ENCODE results near the gene SSBP3.
"Not testable (repeated sequence)": the region's sequence is repeated elsewhere in the genome, so short reads cannot be mapped to it uniquely, and the experiment has no call there.

The SSBP3 gene

GRCh38 chr1:54352755-54353154, 53.4 kb downstream of the SSBP3 start:
- no peak for DNase-seq (ENCODE audit: low read depth in 1 of 2, low spot score in 1 of 2)

- DNase-seq (ENCODE audit: low read depth in 1 of 2, low spot score in 1 of 2) = no peak
These were observed 55.8 kb downstream of the SSBP3 start for GRCh38 chr1:54350360-54350759.

- no peak for DNase-seq (ENCODE audit: low read depth in 1 of 2, low spot score in 1 of 2)
These were observed 57.5 kb downstream of the SSBP3 start for GRCh38 chr1:54348700-54349021.

DNA sequence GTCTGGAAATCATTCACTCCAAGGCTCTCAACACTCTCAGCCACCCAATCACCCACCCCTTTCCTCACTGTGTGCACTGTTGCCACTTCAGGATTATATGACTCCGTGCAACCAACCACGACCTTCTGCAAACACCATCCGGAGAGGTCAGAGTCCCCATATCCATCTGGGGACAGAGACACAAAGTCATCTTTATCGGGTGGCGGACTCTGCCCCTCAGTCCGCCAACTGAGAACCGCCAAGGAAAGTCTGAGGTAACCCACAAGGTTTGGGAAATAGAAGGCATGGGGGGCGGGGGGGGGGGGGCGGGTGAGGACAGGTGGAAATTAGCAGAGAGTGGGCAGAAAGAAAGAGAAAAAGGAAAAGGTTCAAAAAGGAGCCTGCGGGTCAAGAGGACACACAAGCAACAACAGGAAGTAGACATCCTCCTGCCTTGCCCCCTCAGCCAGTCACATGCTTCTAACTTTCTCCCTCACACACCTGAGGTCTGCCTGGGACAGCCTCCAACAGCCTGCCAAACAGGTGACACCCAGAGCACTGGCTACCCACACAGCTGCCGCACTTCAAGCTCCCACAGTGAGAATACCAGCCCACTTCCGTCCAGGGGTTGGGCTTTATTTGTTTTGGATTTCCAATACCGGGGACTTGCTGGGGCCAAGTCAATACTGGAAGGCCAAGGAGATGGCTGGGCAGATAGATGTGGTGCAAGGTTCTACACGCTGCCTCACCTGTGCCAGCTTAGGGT, 58.1 kb downstream of the SSBP3 start:
- DNase-seq (ENCODE audit: low read depth in 1 of 2, low spot score in 1 of 2) = no peak

GRCh38 chr1:54347261-54347954, 58.8 kb downstream of the SSBP3 start:
- DNase-seq (ENCODE audit: low read depth in 1 of 2, low spot score in 1 of 2) = no peak

GRCh38 chr1:54345548-54345947, 60.6 kb downstream of the SSBP3 start:
- DNase-seq (ENCODE audit: low read depth in 1 of 2, low spot score in 1 of 2) = not testable (repeated sequence)

GRCh38 chr1:54345116-54345515, 61.1 kb downstream of the SSBP3 start:
- DNase-seq (ENCODE audit: low read depth in 1 of 2, low spot score in 1 of 2) = no peak

DNA sequence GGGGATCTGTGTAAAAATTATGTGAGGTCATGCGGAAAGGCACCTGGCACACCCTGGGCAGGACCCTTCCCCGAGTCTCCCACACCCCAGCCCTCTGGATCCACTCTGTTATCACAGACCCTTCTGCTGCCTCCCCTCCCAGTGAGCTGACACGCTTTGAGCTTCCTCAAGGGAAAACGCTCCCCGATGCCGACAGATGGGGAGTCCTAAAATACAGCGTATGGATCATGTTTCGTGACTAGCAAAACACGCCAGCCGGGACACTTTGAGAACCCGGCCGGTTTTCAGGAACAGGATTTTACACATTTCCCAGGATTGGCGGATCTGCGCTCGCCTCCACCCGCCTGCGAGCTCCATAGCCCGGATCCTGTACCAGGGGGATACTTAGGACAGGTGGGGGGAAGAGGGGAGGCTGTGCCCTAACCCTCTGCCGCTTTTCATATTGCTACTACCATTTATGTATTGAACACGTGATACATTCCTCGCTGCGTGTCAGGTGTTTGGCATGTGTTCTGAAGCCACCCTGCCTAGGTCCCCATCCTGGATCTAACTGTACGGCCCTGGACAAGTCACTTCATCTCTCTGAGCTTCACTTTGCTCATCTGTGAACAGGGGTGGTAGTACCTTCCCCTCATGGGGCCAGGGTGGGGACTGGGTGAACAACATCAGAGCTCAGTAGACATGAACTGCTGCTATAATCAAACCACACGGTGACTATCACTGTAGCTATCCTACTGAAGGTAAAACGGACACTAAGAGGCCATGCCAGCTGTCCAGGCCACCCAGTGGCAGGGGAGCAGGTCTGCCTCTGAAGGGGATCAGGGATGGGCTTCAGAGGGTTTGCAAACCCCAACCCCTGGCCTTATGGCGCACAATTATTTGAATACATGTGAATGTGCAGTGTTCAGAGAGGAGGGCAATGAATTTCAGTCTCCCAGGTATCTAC, 63.2 kb downstream of the SSBP3 start:
- no peak for DNase-seq (ENCODE audit: low read depth in 1 of 2, low spot score in 1 of 2)

DNA sequence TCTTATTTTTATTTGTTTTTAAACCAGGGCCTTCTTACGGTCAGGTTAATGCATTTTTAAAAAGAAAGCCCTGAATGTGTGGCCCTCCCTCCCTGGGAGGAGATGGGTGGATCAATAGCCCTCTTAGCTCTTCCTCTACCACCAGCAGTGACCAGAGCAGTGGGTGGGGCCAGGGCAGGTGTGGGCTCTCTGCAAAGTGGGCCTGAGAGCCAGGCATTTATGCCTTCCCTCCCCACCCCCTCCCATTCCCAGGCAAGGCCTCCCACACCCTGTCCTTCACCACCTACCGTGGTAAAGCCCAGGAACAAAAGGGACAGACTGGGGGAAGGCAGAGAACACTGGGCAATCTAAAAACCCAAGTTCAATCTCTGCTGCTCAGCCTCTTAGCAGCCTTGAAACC, 63.9 kb downstream of the SSBP3 start:
- no peak for DNase-seq (ENCODE audit: low read depth in 1 of 2, low spot score in 1 of 2)

DNA sequence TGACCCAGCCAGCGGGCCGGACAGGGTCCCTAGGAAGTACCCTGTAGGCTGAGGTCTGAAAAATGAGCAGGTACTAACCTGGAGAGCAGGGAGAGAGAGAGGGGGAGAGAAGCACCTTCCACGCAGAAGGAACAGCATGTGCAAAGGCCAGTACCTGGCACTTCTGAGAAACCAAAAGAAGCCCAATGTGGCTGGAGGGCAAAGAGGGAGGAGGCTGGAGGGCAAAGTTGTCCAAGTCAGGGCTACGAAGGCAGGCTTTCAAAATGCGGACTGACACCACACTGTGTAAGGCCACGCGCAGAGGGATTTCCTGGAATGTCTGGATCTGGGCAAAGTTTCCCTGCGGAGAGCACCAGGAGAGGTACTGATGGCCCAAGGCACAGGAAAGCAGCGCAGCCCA, 64.4 kb downstream of the SSBP3 start:
- no peak for DNase-seq (ENCODE audit: low read depth in 1 of 2, low spot score in 1 of 2)

GRCh38 chr1:54340878-54341277, 65.3 kb downstream of the SSBP3 start:
- no peak for DNase-seq (ENCODE audit: low read depth in 1 of 2, low spot score in 1 of 2)

- no peak for DNase-seq (ENCODE audit: low read depth in 1 of 2, low spot score in 1 of 2)
These were observed 65.8 kb downstream of the SSBP3 start for GRCh38 chr1:54340434-54340833.

GRCh38 chr1:54339126-54339525, 67.1 kb downstream of the SSBP3 start:
- DNase-seq (ENCODE audit: low read depth in 1 of 2, low spot score in 1 of 2) = no peak

DNA sequence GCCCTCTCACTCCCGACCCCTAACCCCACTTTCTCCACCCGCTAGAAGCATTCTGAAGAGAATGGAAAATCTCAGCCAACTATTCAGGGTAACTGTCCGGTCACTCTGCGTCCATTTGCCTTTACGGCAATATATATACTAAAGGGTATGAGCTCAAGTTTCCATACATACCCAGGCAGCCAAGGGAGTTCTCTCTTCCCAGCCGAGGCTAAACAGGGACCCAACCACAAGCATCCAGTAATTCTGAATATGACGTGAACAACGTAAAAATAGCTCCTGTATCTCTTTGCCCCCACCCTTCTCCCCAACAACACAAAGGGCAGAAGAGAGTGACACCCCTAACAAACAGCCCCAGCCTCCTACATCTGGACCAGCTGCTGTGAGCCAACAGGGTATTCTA, 67.7 kb downstream of the SSBP3 start:
- DNase-seq (ENCODE audit: low read depth in 1 of 2, low spot score in 1 of 2) = no peak

DNA sequence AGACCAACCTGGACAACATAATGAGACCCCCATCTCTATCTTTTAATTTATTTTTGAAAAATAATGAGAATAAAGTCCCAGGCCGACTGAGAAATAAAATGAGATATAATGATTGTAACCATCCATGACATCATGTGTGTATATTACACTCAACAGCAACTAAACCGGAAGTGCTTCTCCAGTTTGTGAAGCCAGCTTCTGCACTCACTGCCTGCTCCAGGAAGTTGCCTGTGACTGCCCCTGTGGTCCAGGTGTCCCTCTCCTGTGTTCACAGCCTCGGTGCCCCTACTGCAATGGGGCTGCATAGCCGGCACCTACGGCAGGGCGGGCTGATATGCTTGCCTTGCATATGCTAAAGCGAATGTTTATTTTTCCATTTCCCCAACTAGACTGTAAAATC, 68.3 kb downstream of the SSBP3 start:
- no peak for DNase-seq (ENCODE audit: low read depth in 1 of 2, low spot score in 1 of 2)

DNA sequence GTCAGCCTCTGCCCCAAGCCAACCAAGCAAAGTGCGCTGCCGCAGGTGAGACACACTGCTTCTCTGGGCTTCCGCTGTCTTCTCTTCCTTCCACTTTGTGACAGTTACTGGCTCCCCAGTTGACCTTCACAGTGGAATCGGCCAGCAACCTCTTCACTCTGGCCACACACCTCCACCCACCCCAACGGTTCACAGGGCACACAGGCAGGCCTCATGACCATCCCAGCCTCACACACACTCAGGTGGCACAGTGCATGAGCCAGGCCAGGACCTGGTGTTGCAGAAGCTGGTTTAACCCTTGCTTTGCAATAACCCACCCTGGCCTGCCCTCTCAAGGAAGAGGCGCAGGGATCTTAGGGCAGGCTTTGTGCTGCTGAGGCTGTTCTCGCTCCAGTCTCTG, 69.2 kb downstream of the SSBP3 start:
- no peak for DNase-seq (ENCODE audit: low read depth in 1 of 2, low spot score in 1 of 2)

- DNase-seq (ENCODE audit: low read depth in 1 of 2, low spot score in 1 of 2) = no peak
These were observed 70.1 kb downstream of the SSBP3 start for GRCh38 chr1:54336116-54336515.

GRCh38 chr1:54335755-54336108, 70.5 kb downstream of the SSBP3 start:
- DNase-seq (ENCODE audit: low read depth in 1 of 2, low spot score in 1 of 2) = no peak

DNA sequence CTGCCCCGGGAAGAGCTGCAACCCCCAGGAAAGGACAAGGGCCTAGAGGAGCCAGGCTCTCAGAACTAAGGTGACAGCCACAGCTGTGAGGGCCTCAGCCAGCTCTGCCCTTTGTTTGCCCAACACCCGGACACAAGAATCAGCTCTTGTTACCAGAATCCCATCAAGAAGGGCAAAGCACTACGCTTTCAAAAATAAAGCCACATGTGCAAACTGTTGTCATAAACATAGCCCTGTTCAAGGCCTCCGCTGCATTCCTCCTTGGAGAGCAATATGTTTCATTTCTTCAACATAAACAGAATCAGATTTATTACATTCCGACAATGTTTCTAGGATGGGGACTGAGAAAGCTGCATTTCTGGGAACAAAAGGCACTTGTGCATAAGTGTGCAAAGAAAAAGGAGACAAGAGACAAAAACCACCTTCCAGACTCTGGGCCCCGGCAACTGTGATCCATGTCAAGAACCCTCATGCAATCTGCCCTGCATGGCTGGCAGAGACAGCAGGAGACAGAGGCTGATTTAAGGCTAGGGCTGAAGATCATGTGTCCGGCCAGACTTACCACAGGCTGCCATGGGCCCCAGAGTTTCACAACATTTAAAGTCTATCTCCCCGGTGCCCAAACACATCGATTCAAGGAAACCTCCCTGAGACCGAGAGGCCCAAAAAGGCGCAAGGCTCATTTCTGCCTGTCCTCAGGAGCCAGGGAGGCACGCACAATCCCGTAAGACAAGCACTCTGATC, 71.0 kb downstream of the SSBP3 start:
- DNase-seq (ENCODE audit: low read depth in 1 of 2, low spot score in 1 of 2) = no peak

GRCh38 chr1:54332781-54333585, 73.2 kb downstream of the SSBP3 start:
- DNase-seq (ENCODE audit: low read depth in 1 of 2, low spot score in 1 of 2) = no peak
